ENCODE measurements around the gene CCN2. TPM values are rescaled to one million over a fixed set of nuclear protein-coding genes. Genes with fewer than 3 reads are reported as not detected.
"Not testable (repeated sequence)": the region's sequence is repeated elsewhere in the genome, so short reads cannot be mapped to it uniquely, and the experiment has no call there.

The CCN2 gene
- total and polyA plus RNA-seq, 2 donors (not counting 1 experiment from before 2014, with no cell fraction given), result 22.8 to 216 TPM

- Histone ChIP-seq H3K4me3 (replicated peaks in 1 of 4; ENCODE audit: control extremely low read depth in 1 of 4, insufficient read depth in 1 of 4, low read depth in 3 of 4, low read length in 4 of 4) (no peak overlapping the region), H3K27ac (ENCODE audit: insufficient read depth, low read length) (no peak overlapping the region), H3K4me2 (ENCODE audit: extremely low read depth, insufficient read depth, low read length) (no peak overlapping the region), H3K4me1 (ENCODE audit: control insufficient read depth, extremely low read depth, insufficient read depth, low read length) (peaks cover 5% of the 10 kb centered on the region), H3K9ac (ENCODE audit: insufficient read depth, low read length) (no peak overlapping the region), H3K36me3 (ENCODE audit: control insufficient read depth, insufficient read depth, low read length) (no peaks in the 10 kb centered on the region), H3K9me3 (ENCODE audit: control insufficient read depth, insufficient read depth, low read depth, low read length) (no peaks in the 10 kb centered on the region), H3K79me2 (ENCODE audit: control insufficient read depth, insufficient read depth, low read length) (no peaks in the 10 kb centered on the region), H2AFZ (ENCODE audit: low read length) (no peak overlapping the region), H4K20me1 (ENCODE audit: control insufficient read depth, extremely low read depth, insufficient read depth, low read length) (no peaks in the 10 kb centered on the region), H3K27me3 (ENCODE audit: control insufficient read depth, insufficient read depth, low read length) (no peaks in the 10 kb centered on the region)
- no peak for DNase-seq (ENCODE audit: low read depth in 2 of 2)
- TF ChIP-seq EZH2 (IDR thresholded peaks at IDR 0.05; ENCODE audit: low read length, missing control alignments) (no peak), CTCF (conservative IDR thresholded peaks at IDR 0.05 in 1 of 2, IDR thresholded peaks at IDR 0.05 in 1 of 2; ENCODE audit: low read depth in 1 of 2, low read length in 2 of 2) (no peak)
Observed at GRCh38 chr6:131910956-131911355, 40.2 kb downstream of the CCN2 start.

DNA sequence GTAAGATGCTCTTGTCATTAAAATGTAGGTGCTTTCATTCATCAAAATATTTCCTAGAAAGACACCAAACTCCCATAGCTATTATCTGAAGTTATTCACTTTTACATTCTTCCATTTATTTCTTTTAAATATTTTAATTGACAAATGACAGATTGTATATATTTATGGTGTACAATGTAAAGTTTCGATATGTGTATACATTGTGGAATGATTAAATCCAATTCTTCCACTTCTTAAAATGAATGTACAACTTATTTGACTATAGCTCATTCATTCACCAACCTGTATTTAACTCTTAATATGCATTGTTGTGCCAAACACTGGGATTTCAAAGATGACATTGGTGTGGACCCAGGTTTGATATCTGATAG is 41.0 kb downstream of the CCN2 start:
- no peak for DNase-seq (ENCODE audit: low read depth in 2 of 2)
- no peak overlapping the region for H3K27ac ChIP-seq (ENCODE audit: insufficient read depth, low read length)
- H3K27me3 ChIP-seq (ENCODE audit: control insufficient read depth, insufficient read depth, low read length), result no peaks in the 10 kb centered on the region
- peaks cover 5% of the 10 kb centered on the region for H3K4me1 ChIP-seq (ENCODE audit: control insufficient read depth, extremely low read depth, insufficient read depth, low read length)
- H2AFZ ChIP-seq (ENCODE audit: low read length), result no peak overlapping the region
- no peaks in the 10 kb centered on the region for H3K79me2 ChIP-seq (ENCODE audit: control insufficient read depth, insufficient read depth, low read length)
- H3K36me3 ChIP-seq (ENCODE audit: control insufficient read depth, insufficient read depth, low read length), result no peaks in the 10 kb centered on the region
- no peak overlapping the region for H3K4me3 ChIP-seq (replicated peaks in 1 of 4; ENCODE audit: control extremely low read depth in 1 of 4, insufficient read depth in 1 of 4, low read depth in 3 of 4, low read length in 4 of 4)
- H4K20me1 ChIP-seq (ENCODE audit: control insufficient read depth, extremely low read depth, insufficient read depth, low read length), result no peaks in the 10 kb centered on the region
- no peak overlapping the region for H3K9ac ChIP-seq (ENCODE audit: insufficient read depth, low read length)
- no peaks in the 10 kb centered on the region for H3K9me3 ChIP-seq (ENCODE audit: control insufficient read depth, insufficient read depth, low read depth, low read length)
- no peak overlapping the region for H3K4me2 ChIP-seq (ENCODE audit: extremely low read depth, insufficient read depth, low read length)
- no peak for TF ChIP-seq CTCF (conservative IDR thresholded peaks at IDR 0.05 in 1 of 2, IDR thresholded peaks at IDR 0.05 in 1 of 2; ENCODE audit: low read depth in 1 of 2, low read length in 2 of 2)
- no peak for TF ChIP-seq EZH2 (IDR thresholded peaks at IDR 0.05; ENCODE audit: low read length, missing control alignments)

DNA sequence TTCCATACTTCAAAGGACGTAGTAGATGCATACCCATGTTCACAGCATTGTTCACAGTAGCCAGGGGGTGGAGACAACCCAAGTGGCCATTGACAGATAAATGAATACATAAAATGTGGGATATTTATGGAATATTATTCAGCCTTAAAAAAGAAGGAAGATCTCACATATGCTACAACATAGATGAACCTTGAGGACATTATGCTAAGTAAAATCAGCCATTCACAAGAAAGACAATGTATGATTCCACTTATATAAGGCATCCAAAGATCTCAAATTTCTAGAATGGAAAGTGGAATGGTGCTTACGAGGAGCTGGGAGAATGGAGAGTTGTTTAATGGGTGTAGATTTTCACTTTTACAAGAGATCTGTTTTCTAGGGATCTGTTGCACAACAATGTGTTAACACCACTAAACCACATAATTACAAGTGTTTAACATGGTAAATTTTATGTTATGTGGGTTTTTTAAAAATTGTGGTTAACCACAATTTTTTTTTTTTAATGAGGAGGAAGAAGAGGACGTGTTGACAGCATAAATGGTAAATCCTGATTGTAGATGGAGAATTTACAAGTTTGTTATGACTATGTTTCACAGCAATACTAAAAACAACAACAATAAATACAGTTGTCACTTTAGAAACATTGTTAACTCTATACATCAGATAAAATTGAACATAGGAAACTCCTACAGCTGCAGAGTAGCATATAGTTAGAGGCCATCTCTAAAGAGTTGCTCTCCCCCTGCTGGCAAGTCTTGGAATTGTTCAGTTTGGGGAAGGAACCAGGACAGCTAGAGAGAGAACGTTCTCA is 41.6 kb downstream of the CCN2 start:
- peak; percentile 86 to 89 for TF ChIP-seq CTCF (conservative IDR thresholded peaks at IDR 0.05 in 1 of 2, IDR thresholded peaks at IDR 0.05 in 1 of 2; ENCODE audit: low read depth in 1 of 2, low read length in 2 of 2)
- TF ChIP-seq EZH2 (IDR thresholded peaks at IDR 0.05; ENCODE audit: low read length, missing control alignments), result no peak
- H3K4me1 ChIP-seq (ENCODE audit: control insufficient read depth, extremely low read depth, insufficient read depth, low read length), result peaks cover 5% of the 10 kb centered on the region
- no peaks in the 10 kb centered on the region for H3K9me3 ChIP-seq (ENCODE audit: control insufficient read depth, insufficient read depth, low read depth, low read length)
- no peak overlapping the region for H3K4me2 ChIP-seq (ENCODE audit: extremely low read depth, insufficient read depth, low read length)
- no peak overlapping the region for H3K9ac ChIP-seq (ENCODE audit: insufficient read depth, low read length)
- H3K36me3 ChIP-seq (ENCODE audit: control insufficient read depth, insufficient read depth, low read length), result no peaks in the 10 kb centered on the region
- H2AFZ ChIP-seq (ENCODE audit: low read length), result no peak overlapping the region
- H4K20me1 ChIP-seq (ENCODE audit: control insufficient read depth, extremely low read depth, insufficient read depth, low read length), result no peaks in the 10 kb centered on the region
- H3K27me3 ChIP-seq (ENCODE audit: control insufficient read depth, insufficient read depth, low read length), result no peaks in the 10 kb centered on the region
- DNase-seq (ENCODE audit: low read depth in 2 of 2), result peak; percentile 53 to 79
- no peaks in the 10 kb centered on the region for H3K79me2 ChIP-seq (ENCODE audit: control insufficient read depth, insufficient read depth, low read length)
- H3K4me3 ChIP-seq (replicated peaks in 1 of 4; ENCODE audit: control extremely low read depth in 1 of 4, insufficient read depth in 1 of 4, low read depth in 3 of 4, low read length in 4 of 4), result no peak overlapping the region
- no peak overlapping the region for H3K27ac ChIP-seq (ENCODE audit: insufficient read depth, low read length)

DNA sequence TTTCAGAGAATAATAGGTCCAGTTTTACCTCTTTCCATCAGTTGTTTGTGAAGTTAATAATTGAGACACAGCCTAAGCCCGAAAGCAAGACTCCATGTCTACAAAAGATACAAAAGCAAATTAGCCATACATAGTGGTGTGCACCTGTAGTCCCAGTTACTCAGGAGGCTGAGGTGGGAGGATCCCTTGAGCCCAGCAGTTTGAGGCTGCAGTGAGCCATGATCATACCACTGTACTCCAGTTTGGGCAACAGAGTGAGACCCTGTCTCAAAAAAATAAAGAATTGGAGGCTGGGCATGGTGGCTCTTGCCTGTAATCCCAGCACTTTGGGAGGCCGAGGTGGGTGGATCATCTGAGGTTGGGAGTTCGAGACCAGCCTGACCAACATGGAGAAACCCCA is 42.4 kb downstream of the CCN2 start:
- not testable (repeated sequence) for H3K4me3 ChIP-seq (replicated peaks in 1 of 4; ENCODE audit: control extremely low read depth in 1 of 4, insufficient read depth in 1 of 4, low read depth in 3 of 4, low read length in 4 of 4); DNase-seq (ENCODE audit: low read depth in 2 of 2); H3K36me3 ChIP-seq (ENCODE audit: control insufficient read depth, insufficient read depth, low read length); H3K9me3 ChIP-seq (ENCODE audit: control insufficient read depth, insufficient read depth, low read depth, low read length); H3K27me3 ChIP-seq (ENCODE audit: control insufficient read depth, insufficient read depth, low read length); H2AFZ ChIP-seq (ENCODE audit: low read length); H3K27ac ChIP-seq (ENCODE audit: insufficient read depth, low read length); H3K4me1 ChIP-seq (ENCODE audit: control insufficient read depth, extremely low read depth, insufficient read depth, low read length); H3K4me2 ChIP-seq (ENCODE audit: extremely low read depth, insufficient read depth, low read length); H3K79me2 ChIP-seq (ENCODE audit: control insufficient read depth, insufficient read depth, low read length); H3K9ac ChIP-seq (ENCODE audit: insufficient read depth, low read length); H4K20me1 ChIP-seq (ENCODE audit: control insufficient read depth, extremely low read depth, insufficient read depth, low read length)

- not testable (repeated sequence) for H4K20me1 ChIP-seq (ENCODE audit: control insufficient read depth, extremely low read depth, insufficient read depth, low read length); H3K9ac ChIP-seq (ENCODE audit: insufficient read depth, low read length); H2AFZ ChIP-seq (ENCODE audit: low read length); H3K27ac ChIP-seq (ENCODE audit: insufficient read depth, low read length); H3K4me2 ChIP-seq (ENCODE audit: extremely low read depth, insufficient read depth, low read length); DNase-seq (ENCODE audit: low read depth in 2 of 2); H3K36me3 ChIP-seq (ENCODE audit: control insufficient read depth, insufficient read depth, low read length); H3K4me1 ChIP-seq (ENCODE audit: control insufficient read depth, extremely low read depth, insufficient read depth, low read length); H3K27me3 ChIP-seq (ENCODE audit: control insufficient read depth, insufficient read depth, low read length); H3K9me3 ChIP-seq (ENCODE audit: control insufficient read depth, insufficient read depth, low read depth, low read length); H3K79me2 ChIP-seq (ENCODE audit: control insufficient read depth, insufficient read depth, low read length); H3K4me3 ChIP-seq (replicated peaks in 1 of 4; ENCODE audit: control extremely low read depth in 1 of 4, insufficient read depth in 1 of 4, low read depth in 3 of 4, low read length in 4 of 4)
Observed at GRCh38 chr6:131903734-131904133, 47.4 kb downstream of the CCN2 start.

Data from fibroblast of lung (primary cell).